Cortex of kidney (tissue), 1 donor: ENCODE measurements around the gene TMEM120A.

Source experiments
- DNase-seq: peaks from one replicate; lab custom pipeline; 2025; lab: John Stamatoyannopoulos, UW

TMEM120A gene

DNA sequence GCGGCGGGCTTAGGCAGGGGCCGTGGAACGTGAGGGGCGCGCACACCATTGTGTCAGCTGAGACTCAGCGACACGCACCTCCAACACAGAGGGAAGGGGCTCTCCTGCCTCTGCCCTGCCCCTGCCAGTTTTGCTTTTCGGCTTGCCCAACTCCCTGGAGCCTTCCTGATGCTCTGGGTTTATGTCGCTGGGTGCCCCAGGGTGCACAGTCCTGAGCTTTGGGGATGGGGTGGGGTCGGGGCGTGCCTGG is 13.3 kb downstream of the TMEM120A start:
- no peak for DNase-seq

GRCh38 chr7:75980430-75981202 is 13.8 kb downstream of the TMEM120A start:
- no peak for DNase-seq

DNA sequence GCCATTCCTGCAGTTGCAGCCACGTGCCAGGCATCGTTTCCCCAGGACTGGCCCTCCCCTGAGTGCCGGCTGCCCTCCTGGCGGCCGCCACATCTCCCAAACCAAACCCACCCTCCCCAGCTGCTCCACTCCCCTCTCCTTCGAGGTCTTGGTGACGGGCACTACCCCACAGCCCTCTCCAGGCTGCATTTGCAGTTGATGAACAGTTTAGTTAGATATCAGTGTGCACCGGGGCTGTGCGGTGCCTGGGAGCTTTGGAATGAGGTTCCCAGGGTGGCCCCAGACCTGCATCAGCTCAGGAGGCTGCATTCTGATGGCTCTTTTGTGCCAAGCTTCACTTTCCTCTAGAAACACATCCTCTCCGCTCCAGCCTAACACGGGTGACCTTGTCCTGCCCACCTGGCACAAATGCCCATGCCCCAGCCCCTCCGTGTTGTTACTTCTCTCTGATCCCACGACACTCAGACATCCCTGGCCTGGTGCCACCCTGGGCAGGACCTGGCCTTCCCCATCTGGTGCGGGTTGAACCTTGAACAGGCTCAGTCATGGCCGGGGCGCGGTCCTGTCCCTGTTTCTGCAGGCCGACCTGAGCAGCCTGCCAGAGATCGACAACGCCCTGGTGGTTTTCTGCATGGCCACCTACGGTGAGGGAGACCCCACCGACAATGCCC is 14.5 kb downstream of the TMEM120A start:
- no peak for DNase-seq

GRCh38 chr7:75977743-75978142 is 16.7 kb downstream of the TMEM120A start:
- no peak for DNase-seq

GRCh38 chr7:75971961-75972763 is 22.2 kb downstream of the TMEM120A start:
- no peak for DNase-seq

GRCh38 chr7:75971309-75971960 is 23.0 kb downstream of the TMEM120A start:
- no peak for DNase-seq

DNA sequence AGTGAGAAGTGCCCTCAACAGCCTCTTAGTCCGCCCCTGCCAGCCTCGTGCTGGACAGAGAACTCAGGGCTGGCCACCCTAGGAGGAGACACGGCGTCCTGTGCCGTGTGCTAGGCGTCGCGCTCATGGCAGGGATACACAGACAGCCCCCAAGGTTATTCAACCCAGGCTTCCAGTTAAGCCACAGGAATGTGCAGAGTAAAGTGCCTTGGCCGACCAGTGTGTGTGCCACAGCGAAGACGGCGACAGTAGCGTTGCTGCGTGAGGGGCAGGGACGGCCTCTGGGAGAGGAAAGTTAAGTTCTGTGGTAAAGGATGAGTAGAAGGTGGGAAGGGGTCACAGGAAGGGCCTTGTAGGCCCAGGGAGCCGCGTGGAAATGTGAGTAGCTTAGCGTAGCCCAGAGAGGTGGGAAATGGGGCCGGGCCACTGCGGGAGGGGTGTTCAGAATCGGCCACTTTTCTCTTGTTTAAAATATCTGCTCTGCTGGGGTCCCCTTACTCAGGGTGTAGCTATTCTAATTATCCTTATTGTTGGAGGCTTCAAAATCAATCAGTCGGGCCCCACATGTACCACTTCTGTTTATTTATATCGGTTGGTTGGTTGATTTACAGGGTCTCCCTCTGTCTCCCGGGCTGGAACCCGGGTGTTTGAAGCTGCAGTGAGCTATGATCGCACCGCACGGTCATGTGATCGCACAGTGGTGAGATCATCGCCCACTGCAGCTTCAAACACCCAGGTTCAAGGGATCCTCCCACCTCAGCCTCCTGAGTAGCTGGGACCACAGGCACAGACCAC is 24.5 kb downstream of the TMEM120A start:
- DNase-seq = no peak

DNA sequence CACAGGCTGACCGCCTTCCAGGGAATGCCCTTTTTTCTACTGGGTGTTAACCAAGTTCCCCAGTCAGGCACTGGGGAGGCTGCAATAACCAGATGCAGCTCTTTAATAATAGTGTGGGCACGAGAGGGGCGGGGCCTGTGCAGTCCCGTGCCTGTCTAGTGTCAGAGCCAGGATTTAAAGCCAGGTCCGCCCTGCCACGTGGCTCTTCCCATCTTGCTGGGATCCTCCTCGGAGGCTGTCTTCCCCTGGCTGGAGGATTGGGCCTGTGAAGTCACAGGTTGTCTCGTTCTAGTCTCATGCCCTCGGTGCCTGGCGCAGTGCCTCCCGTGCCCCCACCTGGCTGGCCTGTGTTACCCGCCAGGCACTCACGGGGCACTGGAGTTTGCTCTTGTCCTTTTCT is 25.2 kb downstream of the TMEM120A start:
- no peak for DNase-seq

DNA sequence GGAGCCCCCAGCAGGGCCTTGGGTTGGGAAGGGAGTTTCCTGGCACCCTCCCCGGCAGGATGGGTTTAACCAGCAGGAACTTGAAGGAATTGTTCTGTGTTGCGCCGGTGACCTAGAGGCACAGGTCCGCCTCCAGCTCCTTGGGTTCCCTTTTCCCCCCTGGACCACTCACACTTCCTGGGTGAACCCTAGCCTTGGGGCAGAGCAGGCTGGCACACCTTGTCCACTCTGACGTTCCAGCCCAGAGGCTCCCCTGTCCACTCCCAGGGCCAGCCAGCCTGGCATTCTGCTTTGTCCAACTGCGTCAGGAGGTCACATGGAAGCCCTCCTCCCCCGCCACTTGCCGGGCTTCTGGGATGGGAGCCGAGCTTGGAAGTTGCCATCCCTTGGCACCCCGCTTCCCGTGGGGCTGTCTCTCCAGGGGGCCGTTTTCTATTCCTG is 25.8 kb downstream of the TMEM120A start:
- DNase-seq = no peak

DNA sequence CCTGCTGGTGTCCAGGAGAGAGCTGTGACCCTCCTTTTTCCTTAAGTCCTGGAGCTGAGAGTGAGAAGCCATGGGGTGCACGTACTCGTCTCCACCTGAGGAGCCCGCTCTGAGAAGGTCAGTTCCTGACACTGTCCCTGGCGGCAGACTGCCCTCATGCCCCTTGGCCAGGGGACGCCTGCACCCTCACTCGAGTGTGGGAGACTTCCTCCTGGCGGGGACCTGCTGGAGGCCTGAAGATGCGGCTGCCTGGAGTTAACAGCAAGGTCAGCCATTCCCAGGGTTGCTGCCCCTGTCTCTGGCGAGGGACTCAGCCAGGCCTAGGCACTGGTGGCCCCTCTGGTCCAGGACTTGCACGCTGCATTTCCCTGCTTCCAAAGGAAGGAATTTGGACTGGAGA is 26.4 kb downstream of the TMEM120A start:
- DNase-seq = no peak

GRCh38 chr7:75967487-75967997 is 26.9 kb downstream of the TMEM120A start:
- DNase-seq = no peak

GRCh38 chr7:75967055-75967454 is 27.3 kb downstream of the TMEM120A start:
- no peak for DNase-seq

GRCh38 chr7:75966190-75966961 is 28.0 kb downstream of the TMEM120A start:
- no peak for DNase-seq

- DNase-seq = no peak
These were observed 28.8 kb downstream of the TMEM120A start for GRCh38 chr7:75965617-75966016.

- DNase-seq = no peak
These were observed 30.9 kb downstream of the TMEM120A start for GRCh38 chr7:75963381-75963995.

- no peak for DNase-seq
These were observed 31.6 kb downstream of the TMEM120A start for GRCh38 chr7:75962607-75963380.

- DNase-seq = no peak
These were observed 33.2 kb downstream of the TMEM120A start for GRCh38 chr7:75961218-75961617.

DNA sequence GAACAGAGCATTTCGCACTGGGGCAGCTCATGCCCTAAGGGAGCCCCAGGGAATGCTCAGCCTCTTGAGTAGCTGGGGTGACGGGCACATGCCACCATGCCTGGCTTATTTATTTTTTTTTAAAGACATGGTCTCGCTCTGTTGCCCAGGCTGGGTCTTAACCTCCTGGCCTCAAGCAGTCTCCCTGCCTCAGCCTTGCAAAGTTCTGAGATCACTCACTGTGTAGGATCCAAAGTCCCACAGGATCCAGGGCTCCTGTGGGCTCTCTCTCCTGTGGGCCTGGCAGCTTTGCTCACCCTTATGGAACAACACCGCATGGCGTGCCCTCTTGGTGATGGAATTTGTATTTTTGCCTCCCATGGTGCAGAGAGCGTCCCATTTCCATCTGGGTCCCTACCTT is 34.0 kb downstream of the TMEM120A start:
- no peak for DNase-seq

GRCh38 chr7:75958802-75959543 is 35.4 kb downstream of the TMEM120A start:
- DNase-seq = no peak
